ENCODE data around the gene HOXC11. TPM values are rescaled to one million over a fixed set of nuclear protein-coding genes. Genes with fewer than 3 reads are reported as not detected.

HOXC11 gene
- total RNA-seq, 4 donors from 2014 or later = 0.69 to 3.3 TPM; not detected in 2

GRCh38 chr12:53986686-53987483 lies 14.0 kb downstream of the HOXC11 start:
- Histone ChIP-seq H3K27ac (no peak overlapping the region), H3K4me1 (peaks cover 0 to 17% of the 10 kb centered on the region in 2 donors), H3K4me3 (peak overlapping the region in 1 of 2 donors; percentile 39), H3K27me3 (peaks cover 15 to 94% of the 10 kb centered on the region in 2 donors), H3K9me3 (no peaks in the 10 kb centered on the region), H3K36me3 (no peaks in the 10 kb centered on the region)
- no peak for DNase-seq
- intact Hi-C loops (cut with DNase I; ENCODE audit: low total_unique reads) = no loop called here
- TF ChIP-seq POLR2A (IDR thresholded peaks at IDR 0.05) (no peak), CTCF (IDR thresholded peaks at IDR 0.05) (no peak)

- Histone ChIP-seq H3K4me3 (no peak overlapping the region), H3K27me3 (peaks cover 16 to 95% of the 10 kb centered on the region in 2 donors), H3K9me3 (no peaks in the 10 kb centered on the region), H3K4me1 (peaks cover 0 to 17% of the 10 kb centered on the region in 2 donors), H3K36me3 (no peaks in the 10 kb centered on the region), H3K27ac (no peak overlapping the region)
- no peak for DNase-seq
- TF ChIP-seq CTCF (IDR thresholded peaks at IDR 0.05) (no peak), POLR2A (IDR thresholded peaks at IDR 0.05) (no peak)
- intact Hi-C loops (cut with DNase I; ENCODE audit: low total_unique reads) = no loop called here
Observed at GRCh38 chr12:53987787-53988230, 14.9 kb downstream of the HOXC11 start.

- no peak for DNase-seq
- Histone ChIP-seq H3K36me3 (no peaks in the 10 kb centered on the region), H3K9me3 (no peaks in the 10 kb centered on the region), H3K4me3 (no peak overlapping the region), H3K27ac (no peak overlapping the region), H3K4me1 (peaks cover 0 to 17% of the 10 kb centered on the region in 2 donors), H3K27me3 (peaks cover 18 to 96% of the 10 kb centered on the region in 2 donors)
- TF ChIP-seq POLR2A (IDR thresholded peaks at IDR 0.05) (no peak), CTCF (IDR thresholded peaks at IDR 0.05) (no peak)
- intact Hi-C loops (cut with DNase I; ENCODE audit: low total_unique reads) = no loop called here
Observed at GRCh38 chr12:53988541-53989226, 15.8 kb downstream of the HOXC11 start.

- H3K36me3 ChIP-seq = no peaks in the 10 kb centered on the region
- H3K27ac ChIP-seq = no peak overlapping the region
- H3K27me3 ChIP-seq = peaks cover 24 to 96% of the 10 kb centered on the region in 2 donors
- intact Hi-C loops (cut with DNase I; ENCODE audit: low total_unique reads) = no loop called here
- H3K4me1 ChIP-seq = peaks cover 0 to 21% of the 10 kb centered on the region in 2 donors
- DNase-seq = no peak
- TF ChIP-seq POLR2A (IDR thresholded peaks at IDR 0.05) = no peak
- peak in 1 of 4 experiments; percentile 6 for TF ChIP-seq CTCF (IDR thresholded peaks at IDR 0.05)
- no peaks in the 10 kb centered on the region for H3K9me3 ChIP-seq
- H3K4me3 ChIP-seq = no peak overlapping the region
Observed at GRCh38 chr12:53989227-53990113, 16.5 kb downstream of the HOXC11 start.
